HepG2 (cell line): ENCODE data around the gene VWA7. TPM values are rescaled to one million over a fixed set of nuclear protein-coding genes. Genes with fewer than 3 reads are reported as not detected.
A peak's percentile ranks its signal among the peaks of the same experiment; 100 is the strongest.

Experiments used
- ARID2 ChIP-seq: sonication (generic); formaldehyde crosslinking; IDR thresholded peaks from 2 replicates; pipeline ENCODE4 v1.8.1; 2022; ENCODE audit warnings: mild to moderate bottlenecking, missing genetic modification reagents, borderline replicate concordance
- ESRRA ChIP-seq: sonication (generic); formaldehyde crosslinking; IDR thresholded peaks from 2 replicates; pipeline ENCODE4 v1.5.1; 2020; ENCODE audit warnings: mild to moderate bottlenecking, low read depth, missing genetic modification reagents
- FOXK1 ChIP-seq: sonication (generic); formaldehyde crosslinking; IDR thresholded peaks from 2 replicates; pipeline ENCODE4 v1.4.0; 2020; ENCODE audit warnings: low read depth, missing genetic modification reagents, borderline replicate concordance
- GATAD2A ChIP-seq: IDR thresholded peaks from 2 replicates; pipeline ENCODE4 v1.6.1; 2016
- IRF2 ChIP-seq: IDR thresholded peaks from 2 replicates; pipeline ENCODE4 v1.6.1; 2018; ENCODE audit warnings: missing genetic modification reagents, missing compliant biosample characterization
- NKX3-1 ChIP-seq: sonication (generic); formaldehyde crosslinking; IDR thresholded peaks from 2 replicates; pipeline ENCODE4 v1.5.0; 2020; ENCODE audit warnings: missing genetic modification reagents
- NR2F6 ChIP-seq, 2 experiments: IDR thresholded peaks; 2 replicates each; pipeline ENCODE4 v1.6.1; 2016; ENCODE audit warnings: antibody characterized with exemption in 1 of 2, mild to moderate bottlenecking in 1 of 2
- PBX2 ChIP-seq: IDR thresholded peaks from 2 replicates; pipeline ENCODE4 v1.6.1; 2016; ENCODE audit warnings: control low read depth
- PRMT3 ChIP-seq: sonication (generic); formaldehyde crosslinking; IDR thresholded peaks from 2 replicates; pipeline ENCODE4 v1.8.1; 2022; ENCODE audit warnings: low read depth, mild to moderate bottlenecking, moderate library complexity, missing genetic modification reagents, borderline replicate concordance
- SSRP1 ChIP-seq: IDR thresholded peaks from 2 replicates; pipeline ENCODE4 v1.6.1; 2016; ENCODE audit warnings: control low read depth
- ZBTB10 ChIP-seq: sonication (generic); formaldehyde crosslinking; IDR thresholded peaks from 2 replicates; pipeline ENCODE4 v1.4.0; 2020; ENCODE audit warnings: missing genetic modification reagents, borderline replicate concordance
- polyA plus RNA-seq, 8 experiments: library from polyadenylated mRNA; depleted of rRNA in 3 of 8; stranded (reverse) in 7 of 8; unstranded in 1 of 8; fragments of >200 nt; fragmentation: Illumina TruSeq in 4 of 8; extraction: Trizol in 4 of 8; gene quantifications; 2 replicates each; pipeline versions ENCODE4 v1.2.1 to v1.2.3, GENCODE V29; 2011 to 2016; ENCODE audit warnings: low read depth in 4 of 8, missing spikeins in 1 of 8, mixed read lengths in 1 of 8; ENCODE audit not compliant: insufficient read depth in 1 of 8
- total RNA-seq, 5 experiments: library from RNA; depleted of rRNA; stranded (reverse); fragments of >200 nt; fragmentation: Illumina TruSeq; extraction: Trizol; gene quantifications; 2 replicates each; pipeline ENCODE4 v1.2.3, GENCODE V29; 2016; ENCODE audit warnings: low read depth in 1 of 5
- TF ChIP-seq, protein P1 (sequence below), 2 experiments: IDR thresholded peaks; 2 replicates each; pipeline ENCODE4 v1.6.1; 2011 to 2012; ENCODE audit warnings: low read length in 2 of 2, borderline replicate concordance in 1 of 2, low read depth in 1 of 2, mild to moderate bottlenecking in 1 of 2, moderate library complexity in 1 of 2
- TF ChIP-seq, protein P2 (sequence below): sonication (generic); formaldehyde crosslinking; IDR thresholded peaks from 2 replicates; pipeline ENCODE4 v1.4.0; 2020; ENCODE audit warnings: mild to moderate bottlenecking, missing genetic modification reagents
- TF ChIP-seq, protein P3 (sequence below): IDR thresholded peaks from 2 replicates; pipeline ENCODE4 v1.6.1; 2016; ENCODE audit warnings: missing compliant biosample characterization, missing genetic modification reagents, borderline replicate concordance

Gene VWA7
- total and polyA plus RNA-seq, 2 of the 13 experiments (the other 11 are each of a cell fraction or from before 2014, with no cell fraction given): 0.86 to 3.3 TPM

- TF ChIP-seq ZBTB10 (peak; percentile 87), NR2F6 (IDR thresholded peaks at IDR 0.05) (peak; percentile 79), NR2F6 (CRISPR knock-in tag; IDR thresholded peaks at IDR 0.05) (peak; percentile 87), FOXK1 (CRISPR knock-in tag) (peak; percentile 75; the same call in 1 of the 2 replicates), GATAD2A (CRISPR knock-in tag) (peak; percentile 77), PBX2 (CRISPR knock-in tag) (peak; percentile 66), SSRP1 (peak; percentile 93), NKX3-1 (peak; percentile 23; the same call in 1 of the 2 replicates), ARID2 (no peak), IRF2 (CRISPR knock-in tag) (no peak; the same call in 1 of the 2 replicates), PRMT3 (CRISPR knock-in tag) (no peak), ESRRA (CRISPR knock-in tag) (no peak; the same call in 1 of the 2 replicates)
- TF ChIP-seq, protein P1, sequence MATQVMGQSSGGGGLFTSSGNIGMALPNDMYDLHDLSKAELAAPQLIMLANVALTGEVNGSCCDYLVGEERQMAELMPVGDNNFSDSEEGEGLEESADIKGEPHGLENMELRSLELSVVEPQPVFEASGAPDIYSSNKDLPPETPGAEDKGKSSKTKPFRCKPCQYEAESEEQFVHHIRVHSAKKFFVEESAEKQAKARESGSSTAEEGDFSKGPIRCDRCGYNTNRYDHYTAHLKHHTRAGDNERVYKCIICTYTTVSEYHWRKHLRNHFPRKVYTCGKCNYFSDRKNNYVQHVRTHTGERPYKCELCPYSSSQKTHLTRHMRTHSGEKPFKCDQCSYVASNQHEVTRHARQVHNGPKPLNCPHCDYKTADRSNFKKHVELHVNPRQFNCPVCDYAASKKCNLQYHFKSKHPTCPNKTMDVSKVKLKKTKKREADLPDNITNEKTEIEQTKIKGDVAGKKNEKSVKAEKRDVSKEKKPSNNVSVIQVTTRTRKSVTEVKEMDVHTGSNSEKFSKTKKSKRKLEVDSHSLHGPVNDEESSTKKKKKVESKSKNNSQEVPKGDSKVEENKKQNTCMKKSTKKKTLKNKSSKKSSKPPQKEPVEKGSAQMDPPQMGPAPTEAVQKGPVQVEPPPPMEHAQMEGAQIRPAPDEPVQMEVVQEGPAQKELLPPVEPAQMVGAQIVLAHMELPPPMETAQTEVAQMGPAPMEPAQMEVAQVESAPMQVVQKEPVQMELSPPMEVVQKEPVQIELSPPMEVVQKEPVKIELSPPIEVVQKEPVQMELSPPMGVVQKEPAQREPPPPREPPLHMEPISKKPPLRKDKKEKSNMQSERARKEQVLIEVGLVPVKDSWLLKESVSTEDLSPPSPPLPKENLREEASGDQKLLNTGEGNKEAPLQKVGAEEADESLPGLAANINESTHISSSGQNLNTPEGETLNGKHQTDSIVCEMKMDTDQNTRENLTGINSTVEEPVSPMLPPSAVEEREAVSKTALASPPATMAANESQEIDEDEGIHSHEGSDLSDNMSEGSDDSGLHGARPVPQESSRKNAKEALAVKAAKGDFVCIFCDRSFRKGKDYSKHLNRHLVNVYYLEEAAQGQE (IDR thresholded peaks at IDR 0.05; ENCODE audit: borderline replicate concordance in 1 of 2, low read depth in 1 of 2, low read length in 2 of 2): peak in 1 of 2 experiments; percentile 74; a peak in 2 of 4 replicates
- TF ChIP-seq, protein P2, sequence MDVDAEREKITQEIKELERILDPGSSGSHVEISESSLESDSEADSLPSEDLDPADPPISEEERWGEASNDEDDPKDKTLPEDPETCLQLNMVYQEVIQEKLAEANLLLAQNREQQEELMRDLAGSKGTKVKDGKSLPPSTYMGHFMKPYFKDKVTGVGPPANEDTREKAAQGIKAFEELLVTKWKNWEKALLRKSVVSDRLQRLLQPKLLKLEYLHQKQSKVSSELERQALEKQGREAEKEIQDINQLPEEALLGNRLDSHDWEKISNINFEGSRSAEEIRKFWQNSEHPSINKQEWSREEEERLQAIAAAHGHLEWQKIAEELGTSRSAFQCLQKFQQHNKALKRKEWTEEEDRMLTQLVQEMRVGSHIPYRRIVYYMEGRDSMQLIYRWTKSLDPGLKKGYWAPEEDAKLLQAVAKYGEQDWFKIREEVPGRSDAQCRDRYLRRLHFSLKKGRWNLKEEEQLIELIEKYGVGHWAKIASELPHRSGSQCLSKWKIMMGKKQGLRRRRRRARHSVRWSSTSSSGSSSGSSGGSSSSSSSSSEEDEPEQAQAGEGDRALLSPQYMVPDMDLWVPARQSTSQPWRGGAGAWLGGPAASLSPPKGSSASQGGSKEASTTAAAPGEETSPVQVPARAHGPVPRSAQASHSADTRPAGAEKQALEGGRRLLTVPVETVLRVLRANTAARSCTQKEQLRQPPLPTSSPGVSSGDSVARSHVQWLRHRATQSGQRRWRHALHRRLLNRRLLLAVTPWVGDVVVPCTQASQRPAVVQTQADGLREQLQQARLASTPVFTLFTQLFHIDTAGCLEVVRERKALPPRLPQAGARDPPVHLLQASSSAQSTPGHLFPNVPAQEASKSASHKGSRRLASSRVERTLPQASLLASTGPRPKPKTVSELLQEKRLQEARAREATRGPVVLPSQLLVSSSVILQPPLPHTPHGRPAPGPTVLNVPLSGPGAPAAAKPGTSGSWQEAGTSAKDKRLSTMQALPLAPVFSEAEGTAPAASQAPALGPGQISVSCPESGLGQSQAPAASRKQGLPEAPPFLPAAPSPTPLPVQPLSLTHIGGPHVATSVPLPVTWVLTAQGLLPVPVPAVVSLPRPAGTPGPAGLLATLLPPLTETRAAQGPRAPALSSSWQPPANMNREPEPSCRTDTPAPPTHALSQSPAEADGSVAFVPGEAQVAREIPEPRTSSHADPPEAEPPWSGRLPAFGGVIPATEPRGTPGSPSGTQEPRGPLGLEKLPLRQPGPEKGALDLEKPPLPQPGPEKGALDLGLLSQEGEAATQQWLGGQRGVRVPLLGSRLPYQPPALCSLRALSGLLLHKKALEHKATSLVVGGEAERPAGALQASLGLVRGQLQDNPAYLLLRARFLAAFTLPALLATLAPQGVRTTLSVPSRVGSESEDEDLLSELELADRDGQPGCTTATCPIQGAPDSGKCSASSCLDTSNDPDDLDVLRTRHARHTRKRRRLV (CRISPR knock-in tag): no peak
- TF ChIP-seq, protein P3, sequence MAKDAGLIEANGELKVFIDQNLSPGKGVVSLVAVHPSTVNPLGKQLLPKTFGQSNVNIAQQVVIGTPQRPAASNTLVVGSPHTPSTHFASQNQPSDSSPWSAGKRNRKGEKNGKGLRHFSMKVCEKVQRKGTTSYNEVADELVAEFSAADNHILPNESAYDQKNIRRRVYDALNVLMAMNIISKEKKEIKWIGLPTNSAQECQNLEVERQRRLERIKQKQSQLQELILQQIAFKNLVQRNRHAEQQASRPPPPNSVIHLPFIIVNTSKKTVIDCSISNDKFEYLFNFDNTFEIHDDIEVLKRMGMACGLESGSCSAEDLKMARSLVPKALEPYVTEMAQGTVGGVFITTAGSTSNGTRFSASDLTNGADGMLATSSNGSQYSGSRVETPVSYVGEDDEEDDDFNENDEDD (CRISPR knock-in tag): peak; percentile 42; the same call in 1 of the 2 replicates
Measured at GRCh38 chr6:31737315-31737990, 39.7 kb downstream of the VWA7 start (continued).
